SK-N-MC (cell line): ENCODE data around the gene LRCH1.
A peak's percentile ranks its signal among the peaks of the same experiment; 100 is the strongest.

ENCODE experiments used
- DNase-seq: peaks from one replicate; pipeline ENCODE4 v3.0.0-alpha.2; 2011; ENCODE audit warnings: low read depth, low spot score
- H3K27ac ChIP-seq: fragments of 200-600 bp; sonication (generic); 2 replicates; pipeline ENCODE4 v1.5.1; 2016; ENCODE audit warnings: mixed run types
- H3K36me3 ChIP-seq: fragments of 200-600 bp; sonication (generic); 2 replicates; pipeline ENCODE4 v1.6.1; 2017; ENCODE audit warnings: antibody characterized with exemption, low read length, mixed read lengths; ENCODE audit not compliant: insufficient read depth
- H3K4me3 ChIP-seq: fragments of 200-600 bp; sonication (generic); 2 replicates; pipeline ENCODE4 v1.5.1; 2016
- H3K9ac ChIP-seq: fragments of 200-600 bp; sonication (generic); 2 replicates; pipeline ENCODE4 v1.8.0; 2017; ENCODE audit warnings: mixed run types, mixed read lengths; ENCODE audit not compliant: insufficient read length
- H3K9me3 ChIP-seq: fragments of 200-600 bp; sonication (generic); 2 replicates; pipeline ENCODE4 v1.6.1; 2017; ENCODE audit warnings: low read depth, mild to moderate bottlenecking, antibody characterized with exemption, low read length, moderate library complexity, mixed read lengths
- EZH2 ChIP-seq: fragments of 200-600 bp; sonication (generic); IDR thresholded peaks from one replicate; pipeline ENCODE4 v1.6.1; 2017; ENCODE audit warnings: antibody characterized with exemption
- FOXP2 ChIP-seq: optimal IDR thresholded peaks from 2 replicates; pipeline ENCODE3; 2011; ENCODE audit warnings: mild to moderate bottlenecking, moderate library complexity; ENCODE audit not compliant: insufficient read depth; ENCODE audit errors: extremely low read length, control extremely low read depth
- POLR2AphosphoS5 ChIP-seq: IDR thresholded peaks from 2 replicates; pipeline ENCODE4 v1.6.1; 2012; ENCODE audit warnings: mild to moderate bottlenecking, low read depth, low read length, borderline replicate concordance

Gene LRCH1

DNA sequence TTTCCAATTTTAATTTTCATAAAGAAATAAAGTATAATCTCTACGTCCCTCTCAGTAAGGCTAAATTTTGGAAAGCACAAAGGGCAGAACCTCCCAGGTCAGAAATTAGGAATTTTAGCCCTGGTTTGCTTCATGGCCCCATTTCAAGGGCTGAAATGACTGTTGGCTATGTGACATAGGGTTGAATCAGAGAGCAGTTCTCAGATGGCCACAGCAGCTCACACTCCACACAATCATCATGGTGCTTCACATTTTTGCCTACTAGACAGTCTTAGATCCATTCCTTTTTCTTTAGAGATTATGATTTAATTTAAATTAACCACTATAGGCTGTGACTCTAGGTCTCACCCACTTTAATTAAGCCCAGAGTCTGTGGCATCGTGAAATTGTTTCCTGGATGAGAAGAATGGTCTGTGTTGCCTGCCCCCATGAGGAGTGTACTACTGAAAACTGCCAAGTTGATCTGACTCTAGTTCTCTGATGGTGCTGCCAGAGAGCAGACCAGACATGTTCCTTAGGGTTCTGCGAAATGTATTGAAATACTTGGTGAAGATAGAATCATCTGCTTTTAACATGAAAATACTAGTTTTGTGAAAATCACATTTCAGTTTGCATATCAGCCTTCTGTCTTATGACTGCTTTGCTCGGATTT lies 186.6 kb downstream of the LRCH1 start:
- no peak overlapping the region for H3K9ac ChIP-seq
- H3K9me3 ChIP-seq, result no peaks in the 10 kb centered on the region
- no peak overlapping the region for H3K4me3 ChIP-seq
- peaks cover 16% of the 10 kb centered on the region for H3K36me3 ChIP-seq
- no peak for DNase-seq
- TF ChIP-seq FOXP2 (no peak), EZH2 (no peak), POLR2AphosphoS5 (no peak)
- H3K27ac ChIP-seq, result no peak overlapping the region

DNA sequence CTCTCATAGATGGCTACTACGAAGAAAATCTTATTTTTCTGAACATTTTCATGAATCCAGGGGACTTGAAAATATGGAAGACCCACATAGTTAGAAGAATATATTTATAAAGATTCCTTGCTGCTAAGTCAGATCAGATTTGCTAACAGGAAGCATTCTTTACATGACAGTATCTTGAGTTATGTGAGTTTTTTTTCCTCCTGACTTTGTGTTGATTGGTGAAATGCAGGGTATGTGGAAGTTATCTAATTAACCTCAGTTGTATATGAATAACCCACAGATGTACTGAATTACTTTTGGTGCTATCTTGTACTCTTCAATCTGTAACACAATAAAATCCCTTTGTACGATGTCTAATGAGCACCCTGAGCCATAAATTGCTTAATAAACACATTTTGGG lies 190.2 kb downstream of the LRCH1 start:
- TF ChIP-seq FOXP2 (no peak), POLR2AphosphoS5 (no peak), EZH2 (no peak)
- Histone ChIP-seq H3K27ac (no peak overlapping the region), H3K36me3 (peaks cover 33% of the 10 kb centered on the region), H3K9me3 (no peaks in the 10 kb centered on the region), H3K4me3 (no peak overlapping the region), H3K9ac (no peak overlapping the region)
- DNase-seq, result no peak

DNA sequence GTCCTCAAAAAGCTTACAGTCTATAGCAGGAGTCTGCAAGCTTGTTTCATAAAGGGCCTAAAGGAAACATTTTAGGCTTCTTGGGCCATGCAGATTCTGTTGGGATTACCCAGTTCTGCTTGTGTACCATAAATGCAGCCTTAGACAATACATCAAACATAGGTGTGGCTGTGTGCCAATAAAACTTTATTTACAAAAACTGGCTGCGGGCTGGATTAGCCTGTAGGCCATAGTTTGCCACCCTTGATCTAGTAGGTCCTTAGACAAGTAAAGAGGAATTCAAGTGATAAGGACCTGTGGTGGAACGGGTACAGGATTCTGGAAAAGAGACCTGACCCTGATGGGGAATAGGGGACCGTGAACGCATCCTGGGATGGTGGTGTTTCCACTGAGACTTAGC lies 192.1 kb downstream of the LRCH1 start:
- Histone ChIP-seq H3K9me3 (no peaks in the 10 kb centered on the region), H3K9ac (no peak overlapping the region), H3K4me3 (no peak overlapping the region), H3K36me3 (peaks cover 33% of the 10 kb centered on the region), H3K27ac (no peak overlapping the region)
- TF ChIP-seq POLR2AphosphoS5 (no peak), FOXP2 (no peak), EZH2 (no peak)
- no peak for DNase-seq

- Histone ChIP-seq H3K27ac (no peak overlapping the region), H3K9ac (no peak overlapping the region), H3K9me3 (no peaks in the 10 kb centered on the region), H3K4me3 (no peak overlapping the region), H3K36me3 (peaks cover 38% of the 10 kb centered on the region)
- DNase-seq, result no peak
- TF ChIP-seq FOXP2 (no peak), POLR2AphosphoS5 (no peak), EZH2 (no peak)
Observed at GRCh38 chr13:46745706-46746105, 192.7 kb downstream of the LRCH1 start.

DNA sequence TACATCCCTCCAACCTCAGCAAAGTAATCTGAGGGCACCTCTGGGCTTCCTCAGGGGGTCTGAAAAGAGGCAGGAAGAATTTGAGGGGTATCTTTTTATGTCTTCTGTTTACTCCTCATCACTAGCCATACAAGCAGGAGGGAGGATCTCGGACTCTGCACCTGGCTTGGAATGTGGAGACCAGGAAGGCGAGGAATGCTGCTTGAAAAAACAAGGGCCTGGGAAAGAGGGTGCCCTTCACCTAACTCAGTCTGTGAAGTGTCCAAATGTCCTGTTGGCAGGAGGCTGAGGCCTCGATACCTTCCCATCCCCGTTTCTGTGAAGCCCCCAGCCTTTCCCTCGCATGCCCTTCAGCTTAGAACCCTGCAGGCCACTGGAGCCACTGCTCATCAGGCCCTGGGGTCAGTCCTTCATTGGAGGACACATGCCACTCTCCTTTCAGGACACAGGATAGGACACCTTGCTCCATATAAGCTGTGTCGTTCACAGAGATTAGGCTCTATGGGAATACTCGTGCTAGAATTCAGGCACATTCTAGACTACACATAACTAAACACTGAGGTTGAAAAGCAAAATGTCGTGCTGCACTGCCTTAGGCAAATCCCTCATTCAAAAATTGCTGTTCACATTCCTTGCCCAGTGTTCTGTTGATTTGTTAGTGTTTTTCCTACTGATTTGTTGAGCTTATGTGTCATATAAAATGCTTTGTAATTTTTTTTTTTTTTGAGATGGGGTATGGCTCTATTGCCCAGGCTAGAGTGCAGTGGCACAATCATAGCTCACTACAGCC lies 194.3 kb downstream of the LRCH1 start:
- DNase-seq, result no peak

DNA sequence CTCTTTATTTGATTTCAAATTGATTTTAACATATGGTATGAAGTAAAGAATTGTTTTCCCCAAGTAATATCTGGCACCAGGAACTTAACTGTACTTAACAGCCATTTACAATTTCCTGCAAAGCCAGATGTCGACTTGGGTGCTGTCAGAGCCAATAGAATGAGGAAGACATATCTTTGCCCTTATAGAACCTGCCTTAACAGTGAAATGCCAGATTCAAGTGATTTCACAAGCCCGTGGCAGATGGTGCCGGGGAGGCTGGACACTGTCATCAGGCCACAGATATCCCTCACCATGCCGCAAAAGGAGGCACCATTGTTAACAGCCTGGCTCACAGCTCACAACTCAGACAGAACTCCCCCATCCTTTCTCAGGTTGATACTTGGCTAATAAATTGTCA lies 195.3 kb downstream of the LRCH1 start:
- H3K36me3 ChIP-seq, result peaks cover 32% of the 10 kb centered on the region
- DNase-seq, result no peak
- TF ChIP-seq POLR2AphosphoS5, result no peak
- TF ChIP-seq EZH2, result no peak
- TF ChIP-seq FOXP2, result no peak
- H3K27ac ChIP-seq, result no peak overlapping the region
- H3K9me3 ChIP-seq, result no peaks in the 10 kb centered on the region
- no peak overlapping the region for H3K9ac ChIP-seq
- H3K4me3 ChIP-seq, result no peak overlapping the region

More for the DNA sequence above, 194.3 kb downstream of the LRCH1 start:
- Histone ChIP-seq H3K9ac (no peak overlapping the region), H3K36me3 (peaks cover 32% of the 10 kb centered on the region), H3K4me3 (no peak overlapping the region), H3K9me3 (no peaks in the 10 kb centered on the region), H3K27ac (no peak overlapping the region)
- TF ChIP-seq EZH2, result no peak
- no peak for TF ChIP-seq POLR2AphosphoS5
- no peak for TF ChIP-seq FOXP2

DNA sequence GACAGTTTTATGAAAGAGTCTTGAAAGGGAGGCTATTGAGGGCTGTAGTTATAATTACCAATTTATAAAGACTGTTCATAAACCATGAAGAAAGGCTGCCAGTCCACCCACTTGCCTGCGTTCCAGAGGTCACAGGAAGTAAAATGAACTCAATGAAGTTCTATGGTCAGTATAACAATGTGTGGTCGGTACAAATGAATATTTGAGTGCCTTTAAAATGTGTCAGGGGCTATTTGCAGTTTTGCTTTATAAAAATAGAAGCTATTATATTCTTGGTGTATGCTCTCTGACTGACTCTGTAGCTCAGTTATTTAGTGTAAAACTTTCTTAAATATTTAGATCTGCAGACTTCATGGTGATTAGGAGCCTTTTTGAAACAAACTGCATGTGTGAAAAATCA lies 197.0 kb downstream of the LRCH1 start:
- H3K36me3 ChIP-seq, result peaks cover 22% of the 10 kb centered on the region
- no peaks in the 10 kb centered on the region for H3K9me3 ChIP-seq

DNA sequence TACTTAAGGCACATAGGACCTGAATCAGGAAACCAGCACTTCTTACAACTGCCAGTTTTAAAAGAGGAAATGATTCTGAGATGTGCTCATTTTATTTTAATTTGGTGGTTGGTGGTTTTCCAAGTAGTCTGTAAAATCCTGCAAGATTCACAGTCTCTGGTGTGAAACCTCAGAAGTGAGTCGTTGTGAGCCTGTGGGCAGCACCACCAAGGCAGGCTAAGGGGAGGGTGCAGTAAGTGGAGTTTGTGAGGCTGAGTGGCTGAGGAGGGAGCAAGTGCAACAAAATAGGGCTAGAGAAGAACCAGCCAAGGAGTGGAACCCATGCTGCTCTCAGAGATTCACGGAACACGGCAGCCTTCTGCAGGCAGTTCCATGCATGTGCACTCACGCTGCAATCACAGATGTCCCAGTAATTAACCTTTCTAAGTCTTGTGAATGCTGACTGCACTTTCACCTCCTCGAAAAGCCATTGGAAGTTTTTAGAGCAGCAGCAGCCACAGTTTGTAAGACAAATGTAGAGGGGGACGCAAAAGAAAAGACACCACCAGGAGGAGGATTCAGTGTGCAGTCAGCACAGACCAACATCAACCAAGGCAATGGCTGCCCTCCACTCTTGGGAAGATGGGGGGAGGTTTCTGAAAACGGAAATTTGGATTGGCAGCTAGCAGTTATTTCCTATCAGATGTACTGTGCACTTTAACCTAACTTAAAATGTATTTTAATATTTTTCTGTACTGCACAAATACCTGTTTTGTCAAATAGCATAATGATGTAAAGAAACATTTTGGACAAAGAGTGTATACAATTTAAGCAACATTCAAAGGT lies 199.1 kb downstream of the LRCH1 start:
- peak overlapping the region; percentile 61; the same call in 1 of the 2 replicates for H3K27ac ChIP-seq
- no peak overlapping the region for H3K4me3 ChIP-seq
- peaks cover 5% of the 10 kb centered on the region for H3K36me3 ChIP-seq
- TF ChIP-seq EZH2, result no peak
- TF ChIP-seq POLR2AphosphoS5, result no peak
- no peak for TF ChIP-seq FOXP2
- DNase-seq, result no peak
- no peak overlapping the region for H3K9ac ChIP-seq
- no peaks in the 10 kb centered on the region for H3K9me3 ChIP-seq

More for the DNA sequence above, 197.0 kb downstream of the LRCH1 start:
- Histone ChIP-seq H3K9ac (no peak overlapping the region), H3K4me3 (no peak overlapping the region), H3K27ac (no peak overlapping the region)
- TF ChIP-seq POLR2AphosphoS5 (no peak), EZH2 (no peak), FOXP2 (no peak)
- no peak for DNase-seq

GRCh38 chr13:46753137-46753536 lies 200.2 kb downstream of the LRCH1 start:
- no peak overlapping the region for H3K27ac ChIP-seq
- DNase-seq, result no peak
- no peaks in the 10 kb centered on the region for H3K9me3 ChIP-seq
- H3K36me3 ChIP-seq, result peaks cover 5% of the 10 kb centered on the region
- no peak for TF ChIP-seq FOXP2
- TF ChIP-seq POLR2AphosphoS5, result no peak
- TF ChIP-seq EZH2, result no peak
- no peak overlapping the region for H3K9ac ChIP-seq
- no peak overlapping the region for H3K4me3 ChIP-seq
